GM15510 (cell line): ENCODE measurements around the gene TGM6.

Source experiments
- POLR2A ChIP-seq: IDR thresholded peaks from 3 replicates; pipeline ENCODE4 v1.6.1; 2011; ENCODE audit warnings: borderline replicate concordance; ENCODE audit not compliant: insufficient read length; ENCODE audit errors: extremely low read depth

Gene TGM6

GRCh38 chr20:2381303-2381702, 602 bp downstream of the TGM6 start:
- no peak for TF ChIP-seq POLR2A

- TF ChIP-seq POLR2A, result no peak
Observed at GRCh38 chr20:2382833-2383232, 2.1 kb downstream of the TGM6 start.

GRCh38 chr20:2385026-2385425, 4.3 kb downstream of the TGM6 start:
- no peak for TF ChIP-seq POLR2A

GRCh38 chr20:2385496-2385895, 4.8 kb downstream of the TGM6 start:
- TF ChIP-seq POLR2A, result no peak

- TF ChIP-seq POLR2A, result no peak
Observed at GRCh38 chr20:2386516-2387179, 5.9 kb downstream of the TGM6 start.

- TF ChIP-seq POLR2A, result no peak
Observed at GRCh38 chr20:2387180-2387577, 6.5 kb downstream of the TGM6 start.

GRCh38 chr20:2387580-2387979, 6.9 kb downstream of the TGM6 start:
- TF ChIP-seq POLR2A, result no peak

- no peak for TF ChIP-seq POLR2A
Observed at GRCh38 chr20:2390951-2391675, 10.4 kb downstream of the TGM6 start.

- TF ChIP-seq POLR2A, result no peak
Observed at GRCh38 chr20:2394411-2395055, 13.8 kb downstream of the TGM6 start.

GRCh38 chr20:2395136-2395535, 14.4 kb downstream of the TGM6 start:
- TF ChIP-seq POLR2A, result no peak

GRCh38 chr20:2396241-2396814, 15.6 kb downstream of the TGM6 start:
- TF ChIP-seq POLR2A, result no peak

- TF ChIP-seq POLR2A, result no peak
Observed at GRCh38 chr20:2397091-2397490, 16.4 kb downstream of the TGM6 start.

GRCh38 chr20:2397595-2398145, 17.0 kb downstream of the TGM6 start:
- no peak for TF ChIP-seq POLR2A

- TF ChIP-seq POLR2A, result no peak
Observed at GRCh38 chr20:2398449-2398848, 17.7 kb downstream of the TGM6 start.

GRCh38 chr20:2399390-2399789, 18.7 kb downstream of the TGM6 start:
- TF ChIP-seq POLR2A, result no peak
